Measurements from ENCODE around the gene BTNL2. TPM values are rescaled to one million over a fixed set of nuclear protein-coding genes. Genes with fewer than 3 reads are reported as not detected.

BTNL2 gene
- total and polyA plus RNA-seq, 9 of the 15 experiments (the other 6 are each of a cell fraction or from before 2014, with no cell fraction given), result not detected

DNA sequence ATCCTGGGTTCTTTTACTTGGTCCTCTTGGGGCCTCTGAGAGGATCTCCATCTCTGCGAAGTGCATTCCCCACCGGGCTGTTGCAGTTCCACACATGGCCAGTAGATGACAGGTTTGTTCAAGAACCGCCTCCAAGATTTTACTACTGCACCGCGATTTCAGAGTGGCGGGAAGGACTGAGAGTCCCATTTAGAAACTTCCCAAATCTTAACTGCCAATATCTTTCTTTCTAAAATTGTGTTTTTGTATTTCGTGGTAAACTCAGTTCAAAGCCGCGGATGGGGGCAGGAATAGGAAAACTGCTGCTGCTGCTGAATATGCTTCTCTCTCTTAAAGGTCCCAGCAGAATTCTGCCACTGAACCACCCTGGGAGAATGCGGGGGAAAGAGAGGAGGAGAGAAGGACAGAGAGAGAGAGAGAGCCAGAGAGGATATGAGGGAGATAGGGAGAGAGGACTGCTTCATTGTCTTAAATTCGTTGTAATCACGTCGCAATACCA is 8.6 kb upstream of the BTNL2 start (continued):
- TF ChIP-seq, protein P1, sequence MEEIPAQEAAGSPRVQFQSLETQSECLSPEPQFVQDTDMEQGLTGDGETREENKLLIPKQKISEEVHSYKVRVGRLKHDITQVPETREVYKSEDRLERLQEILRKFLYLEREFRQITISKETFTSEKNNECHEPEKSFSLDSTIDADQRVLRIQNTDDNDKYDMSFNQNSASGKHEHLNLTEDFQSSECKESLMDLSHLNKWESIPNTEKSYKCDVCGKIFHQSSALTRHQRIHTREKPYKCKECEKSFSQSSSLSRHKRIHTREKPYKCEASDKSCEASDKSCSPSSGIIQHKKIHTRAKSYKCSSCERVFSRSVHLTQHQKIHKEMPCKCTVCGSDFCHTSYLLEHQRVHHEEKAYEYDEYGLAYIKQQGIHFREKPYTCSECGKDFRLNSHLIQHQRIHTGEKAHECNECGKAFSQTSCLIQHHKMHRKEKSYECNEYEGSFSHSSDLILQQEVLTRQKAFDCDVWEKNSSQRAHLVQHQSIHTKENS (CRISPR knock-in tag; IDR thresholded peaks at IDR 0.05), result no peak
- TF ChIP-seq ESRRA (IDR thresholded peaks at IDR 0.05; ENCODE audit: borderline replicate concordance, low read depth) (no peak), HSF4 (CRISPR knock-in tag; IDR thresholded peaks at IDR 0.05; ENCODE audit: borderline replicate concordance) (no peak), CTBP1 (IDR thresholded peaks at IDR 0.05; ENCODE audit: borderline replicate concordance) (peak; percentile 43; the same call in 1 of the 2 replicates), GATA2 (CRISPR knock-in tag; IDR thresholded peaks at IDR 0.05) (no peak), MAFK (IDR thresholded peaks at IDR 0.05; ENCODE audit: low read length) (peak; percentile 12; the same call in 1 of the 2 replicates), POLR2B (IDR thresholded peaks at IDR 0.05; ENCODE audit: low read depth, partially characterized antibody) (no peak), PPARD (CRISPR knock-in tag; IDR thresholded peaks at IDR 0.05) (no peak), SNIP1 (IDR thresholded peaks at IDR 0.05; ENCODE audit: low read depth) (no peak), RFX5 (IDR thresholded peaks at IDR 0.05; ENCODE audit: low read depth, low read length) (0 out of 2 replicates have a peak, but pooled peaks have one; percentile 16), MYC (IDR thresholded peaks at IDR 0.05; ENCODE audit: low read depth, low read length) (peak; percentile 25; the same call in 1 of the 2 replicates), MYC (CRISPR knock-in tag; IDR thresholded peaks at IDR 0.05; ENCODE audit: borderline replicate concordance, low read depth) (no peak), HNRNPH1 (optimal IDR thresholded peaks at IDR 0.05; ENCODE audit: low read depth, low read length) (no peak), ZNF347 (CRISPR knock-in tag; IDR thresholded peaks at IDR 0.05; ENCODE audit: low read depth) (no peak), ZNF584 (CRISPR knock-in tag; IDR thresholded peaks at IDR 0.05; ENCODE audit: low read depth) (no peak), SUPT5H (IDR thresholded peaks at IDR 0.05) (no peak)
- TF ChIP-seq, protein P2, sequence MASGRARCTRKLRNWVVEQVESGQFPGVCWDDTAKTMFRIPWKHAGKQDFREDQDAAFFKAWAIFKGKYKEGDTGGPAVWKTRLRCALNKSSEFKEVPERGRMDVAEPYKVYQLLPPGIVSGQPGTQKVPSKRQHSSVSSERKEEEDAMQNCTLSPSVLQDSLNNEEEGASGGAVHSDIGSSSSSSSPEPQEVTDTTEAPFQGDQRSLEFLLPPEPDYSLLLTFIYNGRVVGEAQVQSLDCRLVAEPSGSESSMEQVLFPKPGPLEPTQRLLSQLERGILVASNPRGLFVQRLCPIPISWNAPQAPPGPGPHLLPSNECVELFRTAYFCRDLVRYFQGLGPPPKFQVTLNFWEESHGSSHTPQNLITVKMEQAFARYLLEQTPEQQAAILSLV (tag; IDR thresholded peaks at IDR 0.05), result no peak
- TF ChIP-seq, protein P3, sequence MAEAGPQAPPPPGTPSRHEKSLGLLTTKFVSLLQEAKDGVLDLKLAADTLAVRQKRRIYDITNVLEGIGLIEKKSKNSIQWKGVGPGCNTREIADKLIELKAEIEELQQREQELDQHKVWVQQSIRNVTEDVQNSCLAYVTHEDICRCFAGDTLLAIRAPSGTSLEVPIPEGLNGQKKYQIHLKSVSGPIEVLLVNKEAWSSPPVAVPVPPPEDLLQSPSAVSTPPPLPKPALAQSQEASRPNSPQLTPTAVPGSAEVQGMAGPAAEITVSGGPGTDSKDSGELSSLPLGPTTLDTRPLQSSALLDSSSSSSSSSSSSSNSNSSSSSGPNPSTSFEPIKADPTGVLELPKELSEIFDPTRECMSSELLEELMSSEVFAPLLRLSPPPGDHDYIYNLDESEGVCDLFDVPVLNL (CRISPR knock-in tag; IDR thresholded peaks at IDR 0.05; ENCODE audit: low read depth), result no peak
- TF ChIP-seq, protein P4, sequence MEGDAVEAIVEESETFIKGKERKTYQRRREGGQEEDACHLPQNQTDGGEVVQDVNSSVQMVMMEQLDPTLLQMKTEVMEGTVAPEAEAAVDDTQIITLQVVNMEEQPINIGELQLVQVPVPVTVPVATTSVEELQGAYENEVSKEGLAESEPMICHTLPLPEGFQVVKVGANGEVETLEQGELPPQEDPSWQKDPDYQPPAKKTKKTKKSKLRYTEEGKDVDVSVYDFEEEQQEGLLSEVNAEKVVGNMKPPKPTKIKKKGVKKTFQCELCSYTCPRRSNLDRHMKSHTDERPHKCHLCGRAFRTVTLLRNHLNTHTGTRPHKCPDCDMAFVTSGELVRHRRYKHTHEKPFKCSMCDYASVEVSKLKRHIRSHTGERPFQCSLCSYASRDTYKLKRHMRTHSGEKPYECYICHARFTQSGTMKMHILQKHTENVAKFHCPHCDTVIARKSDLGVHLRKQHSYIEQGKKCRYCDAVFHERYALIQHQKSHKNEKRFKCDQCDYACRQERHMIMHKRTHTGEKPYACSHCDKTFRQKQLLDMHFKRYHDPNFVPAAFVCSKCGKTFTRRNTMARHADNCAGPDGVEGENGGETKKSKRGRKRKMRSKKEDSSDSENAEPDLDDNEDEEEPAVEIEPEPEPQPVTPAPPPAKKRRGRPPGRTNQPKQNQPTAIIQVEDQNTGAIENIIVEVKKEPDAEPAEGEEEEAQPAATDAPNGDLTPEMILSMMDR (IDR thresholded peaks at IDR 0.05 in 2 of 3, conservative IDR thresholded peaks at IDR 0.05 in 1 of 3; ENCODE audit: insufficient read depth in 2 of 3, low read depth in 1 of 3, low read length in 3 of 3), result peak; percentile 96 to 99 (median 98)
- TF ChIP-seq, protein P5, sequence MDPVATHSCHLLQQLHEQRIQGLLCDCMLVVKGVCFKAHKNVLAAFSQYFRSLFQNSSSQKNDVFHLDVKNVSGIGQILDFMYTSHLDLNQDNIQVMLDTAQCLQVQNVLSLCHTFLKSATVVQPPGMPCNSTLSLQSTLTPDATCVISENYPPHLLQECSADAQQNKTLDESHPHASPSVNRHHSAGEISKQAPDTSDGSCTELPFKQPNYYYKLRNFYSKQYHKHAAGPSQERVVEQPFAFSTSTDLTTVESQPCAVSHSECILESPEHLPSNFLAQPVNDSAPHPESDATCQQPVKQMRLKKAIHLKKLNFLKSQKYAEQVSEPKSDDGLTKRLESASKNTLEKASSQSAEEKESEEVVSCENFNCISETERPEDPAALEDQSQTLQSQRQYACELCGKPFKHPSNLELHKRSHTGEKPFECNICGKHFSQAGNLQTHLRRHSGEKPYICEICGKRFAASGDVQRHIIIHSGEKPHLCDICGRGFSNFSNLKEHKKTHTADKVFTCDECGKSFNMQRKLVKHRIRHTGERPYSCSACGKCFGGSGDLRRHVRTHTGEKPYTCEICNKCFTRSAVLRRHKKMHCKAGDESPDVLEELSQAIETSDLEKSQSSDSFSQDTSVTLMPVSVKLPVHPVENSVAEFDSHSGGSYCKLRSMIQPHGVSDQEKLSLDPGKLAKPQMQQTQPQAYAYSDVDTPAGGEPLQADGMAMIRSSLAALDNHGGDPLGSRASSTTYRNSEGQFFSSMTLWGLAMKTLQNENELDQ (CRISPR knock-in tag; IDR thresholded peaks at IDR 0.05; ENCODE audit: borderline replicate concordance), result no peak
